ENCODE measurements around the gene GPR84. TPM values are rescaled to one million over a fixed set of nuclear protein-coding genes. Genes with fewer than 3 reads are reported as not detected.

Gene GPR84
- total and polyA plus RNA-seq, 10 of the 15 experiments (the other 5 are each of a cell fraction or from before 2014, with no cell fraction given) = 0.37 to 4.7 (median 2.6) TPM

GRCh38 chr12:54413284-54414190, 49.3 kb upstream of the GPR84 start:
- H3K4me1 ChIP-seq (ENCODE audit: control insufficient read depth, insufficient read depth, low read length) = peaks cover 16% of the 10 kb centered on the region
- in situ Hi-C loops (cut with MboI) (no loop called here), intact Hi-C loops (cut with micrococcal nuclease; ENCODE audit: unreplicated experiment) (no loop called here)
- peak overlapping the region; percentile 85 for H3K4me2 ChIP-seq (ENCODE audit: control insufficient read depth, insufficient read depth)
- H3K79me2 ChIP-seq (ENCODE audit: control insufficient read depth, insufficient read depth, low read length) = no peaks in the 10 kb centered on the region
- no peak overlapping the region for H3K27ac ChIP-seq (ENCODE audit: control insufficient read depth, insufficient read depth)
- ATAC-seq = peak; percentile 83
- SMC1A ChIA-PET (ENCODE audit: uncharacterized antibody, unreplicated experiment) = interaction anchor here (0.7 to 4.2 kb wide), 5 partner anchors 13 to 1093 kb away, joined by 3 to 41 read pairs (median 3); partner anchors contain the start of gene AAAS
- H2AFZ ChIP-seq (ENCODE audit: control insufficient read depth, low read depth, low read length) = peak overlapping the region; percentile 59
- peaks cover 2 to 5% of the 10 kb centered on the region in 2 experiments; a peak in 2 of 4 replicates for H3K27me3 ChIP-seq (replicated peaks in 1 of 2; ENCODE audit: control insufficient read depth in 2 of 2, insufficient read depth in 2 of 2, low read length in 1 of 2)
- CTCF ChIA-PET = interaction anchor here (0.6 to 13.8 kb wide), 7 partner anchors 13 to 187 kb away, joined by 3 to 251 read pairs (median 4); no protein-coding TSS in a partner anchor
- POLR2A ChIA-PET = interaction anchor here (0.8 to 8.4 kb wide), 5 partner anchors 10 to 85 kb away, joined by 3 to 41 read pairs (median 3); no protein-coding TSS in a partner anchor
- no TSS peak for BruUV-seq (replicated peaks)
- peak overlapping the region; percentile 52; the same call in 1 of the 2 replicates for H3K4me3 ChIP-seq
- no peaks in the 10 kb centered on the region for H3K9me3 ChIP-seq (replicated peaks; ENCODE audit: control insufficient read depth, insufficient read depth, low read length)
- H3K9ac ChIP-seq (ENCODE audit: control insufficient read depth, insufficient read depth, low read length) = no peak overlapping the region
- DNase-seq (ENCODE audit: low read depth, low spot score) = no peak
- FAIRE-seq = peak; percentile 89
- H3K36me3 ChIP-seq (ENCODE audit: control insufficient read depth in 2 of 2, insufficient read depth in 2 of 2, low read length in 1 of 2) = no peaks in the 10 kb centered on the region
- 41% methylated on average over 9 of the region's 9 CpGs for WGBS (ENCODE audit: insufficient coverage, insufficient replicate concordance, low lambda C conversion rate, missing lambda C conversion rate)
- RAD21 ChIA-PET (ENCODE audit: unreplicated experiment) = interaction anchor here (0.6 to 4.1 kb wide), 6 partner anchors 14 to 332 kb away, joined by 3 to 34 read pairs (median 4); partner anchors contain the start of genes NCKAP1L and ZNF385A
- H4K20me1 ChIP-seq (ENCODE audit: control insufficient read depth, insufficient read depth) = no peaks in the 10 kb centered on the region
- TF ChIP-seq IRF4 (IDR thresholded peaks at IDR 0.05; ENCODE audit: low read depth, low read length) (no peak), ZBED1 (IDR thresholded peaks at IDR 0.05; ENCODE audit: borderline replicate concordance) (no peak), HDAC6 (IDR thresholded peaks at IDR 0.05; ENCODE audit: unreplicated experiment) (no peak), RUNX3 (IDR thresholded peaks at IDR 0.05; ENCODE audit: low read length) (peak; percentile 39), NBN (IDR thresholded peaks at IDR 0.05) (no peak), JUND (IDR thresholded peaks at IDR 0.05; ENCODE audit: low read depth, low read length) (no peak), KDM1A (IDR thresholded peaks at IDR 0.05; ENCODE audit: borderline replicate concordance) (no peak), MEF2B (IDR thresholded peaks at IDR 0.05; ENCODE audit: partially characterized antibody, poor library complexity, severe bottlenecking) (peak; percentile 20), JUNB (IDR thresholded peaks at IDR 0.05) (no peak), TBL1XR1 (IDR thresholded peaks at IDR 0.05; ENCODE audit: low read depth, low read length) (no peak), ZNF592 (IDR thresholded peaks at IDR 0.05) (no peak), POLR2AphosphoS2 (IDR thresholded peaks at IDR 0.05; ENCODE audit: low read depth, low read length) (no peak), HDGF (IDR thresholded peaks at IDR 0.05) (peak; percentile 89; the same call in 1 of the 2 replicates), BHLHE40 (IDR thresholded peaks at IDR 0.05; ENCODE audit: borderline replicate concordance in 1 of 2, low read depth in 2 of 2, low read length in 1 of 2) (0 out of 4 replicates have a peak, but pooled peaks of 1 of the 2 experiments have one; percentile 18), YBX1 (IDR thresholded peaks at IDR 0.05) (no peak), BRCA1 (IDR thresholded peaks at IDR 0.05; ENCODE audit: low read depth, low read length) (no peak), ATF3 (IDR thresholded peaks at IDR 0.05; ENCODE audit: borderline replicate concordance, extremely low read depth, low read depth, low read length) (no peak)
- TF ChIP-seq, protein P1, sequence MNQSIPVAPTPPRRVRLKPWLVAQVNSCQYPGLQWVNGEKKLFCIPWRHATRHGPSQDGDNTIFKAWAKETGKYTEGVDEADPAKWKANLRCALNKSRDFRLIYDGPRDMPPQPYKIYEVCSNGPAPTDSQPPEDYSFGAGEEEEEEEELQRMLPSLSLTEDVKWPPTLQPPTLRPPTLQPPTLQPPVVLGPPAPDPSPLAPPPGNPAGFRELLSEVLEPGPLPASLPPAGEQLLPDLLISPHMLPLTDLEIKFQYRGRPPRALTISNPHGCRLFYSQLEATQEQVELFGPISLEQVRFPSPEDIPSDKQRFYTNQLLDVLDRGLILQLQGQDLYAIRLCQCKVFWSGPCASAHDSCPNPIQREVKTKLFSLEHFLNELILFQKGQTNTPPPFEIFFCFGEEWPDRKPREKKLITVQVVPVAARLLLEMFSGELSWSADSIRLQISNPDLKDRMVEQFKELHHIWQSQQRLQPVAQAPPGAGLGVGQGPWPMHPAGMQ (IDR thresholded peaks at IDR 0.05; ENCODE audit: borderline replicate concordance) = no peak

Data from GM12878 (cell line).